H9 (cell line): ENCODE results near the gene DACT3. TPM values are rescaled to one million over a fixed set of nuclear protein-coding genes. Genes with fewer than 3 reads are reported as not detected.

ENCODE experiments used
- DNase-seq: peaks from one replicate; pipeline ENCODE4 v3.0.0-alpha.2; 2017
- H2AFZ ChIP-seq: one replicate; pipeline ENCODE4 v1.6.1; 2013; ENCODE audit warnings: mild to moderate bottlenecking, low read length, control low read depth, moderate library complexity
- H2AK5ac ChIP-seq: 2 replicates; pipeline ENCODE4 v1.6.1; 2013; ENCODE audit warnings: low read length, control low read depth, mixed read lengths; ENCODE audit not compliant: insufficient read length
- H2BK120ac ChIP-seq: one replicate; pipeline ENCODE4 v1.6.1; 2013; ENCODE audit warnings: low read depth, mild to moderate bottlenecking, low read length, control low read depth, inconsistent platforms; ENCODE audit not compliant: poor library complexity, severe bottlenecking
- H2BK12ac ChIP-seq: 2 replicates; pipeline ENCODE4 v1.6.1; 2013; ENCODE audit warnings: low read length, control low read depth, mixed read lengths, low read depth; ENCODE audit not compliant: insufficient read length
- H2BK15ac ChIP-seq: 2 replicates; pipeline ENCODE4 v1.6.1; 2013; ENCODE audit warnings: low read depth, low read length, control low read depth
- H2BK20ac ChIP-seq: one replicate; pipeline ENCODE4 v1.6.1; 2013; ENCODE audit warnings: low read depth, mild to moderate bottlenecking, low read length, control low read depth, inconsistent platforms; ENCODE audit not compliant: poor library complexity, severe bottlenecking
- H2BK5ac ChIP-seq: 2 replicates; pipeline ENCODE4 v1.6.1; 2013; ENCODE audit warnings: low read length, control low read depth, mixed read lengths; ENCODE audit not compliant: insufficient read length
- H3K14ac ChIP-seq: 2 replicates; pipeline ENCODE4 v1.6.1; 2013; ENCODE audit warnings: low read length, control low read depth; ENCODE audit not compliant: insufficient read depth
- H3K18ac ChIP-seq: 2 replicates; pipeline ENCODE4 v1.6.1; 2013; ENCODE audit warnings: low read depth, mild to moderate bottlenecking, mixed read lengths, low read length, control low read depth; ENCODE audit not compliant: insufficient read length
- H3K23ac ChIP-seq: 2 replicates; pipeline ENCODE4 v1.6.1; 2013; ENCODE audit warnings: low read length, control low read depth, mixed read lengths, low read depth; ENCODE audit not compliant: insufficient read length
- H3K23me2 ChIP-seq: 2 replicates; pipeline ENCODE4 v1.6.1; 2013; ENCODE audit warnings: low read depth, mild to moderate bottlenecking, mixed read lengths, low read length, control low read depth; ENCODE audit not compliant: insufficient read length, poor library complexity, severe bottlenecking
- H3K27ac ChIP-seq: 2 replicates; pipeline ENCODE4 v1.5.1; 2013; ENCODE audit warnings: low read length, control low read depth, mixed read lengths, low read depth; ENCODE audit not compliant: insufficient read length
- H3K27me3 ChIP-seq: 2 replicates; pipeline ENCODE4 v1.6.1; 2013; ENCODE audit warnings: low read length, control low read depth, inconsistent platforms; ENCODE audit not compliant: insufficient read depth
- H3K4ac ChIP-seq: 2 replicates; pipeline ENCODE4 v1.6.1; 2013; ENCODE audit warnings: low read depth, mild to moderate bottlenecking, control low read depth, inconsistent platforms, low read length, moderate library complexity
- H3K4me1 ChIP-seq: 2 replicates; pipeline ENCODE4 v1.6.1; 2013; ENCODE audit warnings: low read length, control low read depth, inconsistent platforms; ENCODE audit not compliant: insufficient read depth
- H3K4me2 ChIP-seq: 2 replicates; pipeline ENCODE4 v1.6.1; 2013; ENCODE audit warnings: low read length, control low read depth, mixed read lengths; ENCODE audit not compliant: insufficient read length, insufficient read depth
- H3K56ac ChIP-seq: 2 replicates; pipeline ENCODE4 v1.6.1; 2013; ENCODE audit warnings: low read depth, mild to moderate bottlenecking, mixed read lengths, low read length, control low read depth; ENCODE audit not compliant: insufficient read length
- H3K79me1 ChIP-seq: 2 replicates; pipeline ENCODE4 v1.6.1; 2013; ENCODE audit warnings: low read depth, mild to moderate bottlenecking, moderate library complexity, low read length, control low read depth, inconsistent platforms; ENCODE audit not compliant: insufficient read depth, poor library complexity, severe bottlenecking
- H3K79me2 ChIP-seq: 2 replicates; pipeline ENCODE4 v1.6.1; 2013; ENCODE audit warnings: low read length, control low read depth, inconsistent platforms; ENCODE audit not compliant: insufficient read depth
- H3K9ac ChIP-seq: 2 replicates; pipeline ENCODE4 v1.6.1; 2013; ENCODE audit warnings: low read length, control low read depth, mixed read lengths; ENCODE audit not compliant: insufficient read length; ENCODE audit errors: extremely low read depth
- H3K9me3 ChIP-seq: one replicate; pipeline ENCODE4 v1.6.1; 2013; ENCODE audit warnings: low read depth, low read length, inconsistent platforms; ENCODE audit not compliant: control insufficient read depth
- H3T11ph ChIP-seq: one replicate; pipeline ENCODE4 v1.6.1; 2013; ENCODE audit warnings: mild to moderate bottlenecking, low read length, control low read depth, inconsistent platforms
- H4K20me1 ChIP-seq: one replicate; pipeline ENCODE4 v1.6.1; 2013; ENCODE audit not compliant: control insufficient read depth, insufficient read length, insufficient read depth
- H4K5ac ChIP-seq: 2 replicates; pipeline ENCODE4 v1.6.1; 2013; ENCODE audit warnings: low read depth, mild to moderate bottlenecking, mixed read lengths, low read length, control low read depth; ENCODE audit not compliant: insufficient read length
- H4K8ac ChIP-seq: replicated peaks from 2 replicates; pipeline ENCODE4 v1.6.1; 2013; ENCODE audit warnings: low read length, control low read depth, mixed read lengths, low read depth; ENCODE audit not compliant: insufficient read length
- H4K91ac ChIP-seq: 2 replicates; pipeline ENCODE4 v1.6.1; 2013; ENCODE audit warnings: low read depth, mild to moderate bottlenecking, moderate library complexity, mixed read lengths, low read length, control low read depth; ENCODE audit not compliant: insufficient read length
- H3K27ac Mint-ChIP-seq, 3 experiments: 2 replicates in 2 of 3; 3 replicates in 1 of 3; pipeline ENCODE4 v1.8.0; 2020 to 2021; ENCODE audit warnings: mixed read lengths in 3 of 3, mild to moderate bottlenecking in 1 of 3, moderate library complexity in 1 of 3
- H3K27me3 Mint-ChIP-seq: 2 replicates; pipeline ENCODE4 v1.8.0; 2021; ENCODE audit warnings: low read depth, mild to moderate bottlenecking, moderate library complexity, mixed read lengths
- H3K36me3 Mint-ChIP-seq, 3 experiments: 2 replicates in 2 of 3; 3 replicates in 1 of 3; pipeline ENCODE4 v1.8.0; 2020 to 2021; ENCODE audit warnings: low read depth in 3 of 3, mixed read lengths in 3 of 3; ENCODE audit not compliant: insufficient read depth in 1 of 3
- H3K4me1 Mint-ChIP-seq, 2 experiments: 2 replicates each; pipeline ENCODE4 v1.8.0; 2020; ENCODE audit warnings: mixed read lengths in 2 of 2
- H3K4me3 Mint-ChIP-seq, 2 experiments: 2 replicates in 1 of 2; 3 replicates in 1 of 2; pipeline ENCODE4 v1.8.0; 2020 to 2021; ENCODE audit warnings: mild to moderate bottlenecking in 2 of 2, mixed read lengths in 2 of 2, moderate library complexity in 1 of 2
- H3K9me3 Mint-ChIP-seq, 2 experiments: 2 replicates in 1 of 2; 3 replicates in 1 of 2; pipeline ENCODE4 v1.8.0; 2020; ENCODE audit warnings: mild to moderate bottlenecking in 2 of 2, mixed read lengths in 2 of 2, moderate library complexity in 1 of 2
- WGBS: extraction: QIAGEN DNeasy Blood & Tissue Kit; methylation state at CpG from one replicate; pipeline ENCODE4 v1.1.7; 2013; ENCODE audit warnings: missing lambda C conversion rate, low lambda C conversion rate, mixed read lengths; ENCODE audit not compliant: insufficient read length; ENCODE audit errors: extremely low coverage; 5-methylcytosine and 5-hydroxymethylcytosine counted together
- total RNA-seq: library from RNA; stranded (reverse); gene quantifications from 2 replicates; pipeline ENCODE4 v1.2.1, GENCODE V29; 2021
- TF ChIP-seq, protein P1 (sequence below): fragments of 200-600 bp; sonication (generic); conservative IDR thresholded peaks from 3 replicates; pipeline ENCODE4 v1.8.0; 2021; ENCODE audit warnings: antibody characterized with exemption, mild to moderate bottlenecking

DACT3 gene
- total RNA-seq, 1 experiment from 2014 or later = 0.87 TPM

DNA sequence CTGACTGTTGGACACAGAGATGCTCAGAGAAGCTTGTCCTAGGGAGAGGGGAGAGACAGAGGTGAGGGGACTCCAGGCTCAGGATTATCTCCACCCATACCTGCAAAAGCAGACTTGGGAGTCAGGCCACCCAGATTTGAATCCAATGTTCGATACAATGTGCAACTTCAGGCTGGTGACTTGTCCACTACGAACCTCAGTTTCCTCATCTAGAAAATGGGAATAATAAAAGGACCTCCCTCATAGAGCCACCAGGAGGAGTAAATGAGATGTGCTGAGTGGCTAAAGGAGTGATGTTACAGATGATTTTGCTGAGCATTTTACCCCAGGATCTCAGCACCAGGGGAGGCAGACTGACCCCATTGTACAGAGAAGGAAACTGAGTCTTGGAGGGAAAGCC is 31.0 kb upstream of the DACT3 start:
- Mint-ChIP-seq H3K27ac (no peak overlapping the region), H3K4me3 (no peak overlapping the region), H3K36me3 (peaks cover 73 to 96% (median 94%) of the 10 kb centered on the region in 3 experiments), H3K27me3 (no peaks in the 10 kb centered on the region), H3K9me3 (no peaks in the 10 kb centered on the region; a peak in 1 of 5 replicates), H3K4me1 (peaks cover 6 to 8% of the 10 kb centered on the region in 2 experiments)
- TF ChIP-seq, protein P1, sequence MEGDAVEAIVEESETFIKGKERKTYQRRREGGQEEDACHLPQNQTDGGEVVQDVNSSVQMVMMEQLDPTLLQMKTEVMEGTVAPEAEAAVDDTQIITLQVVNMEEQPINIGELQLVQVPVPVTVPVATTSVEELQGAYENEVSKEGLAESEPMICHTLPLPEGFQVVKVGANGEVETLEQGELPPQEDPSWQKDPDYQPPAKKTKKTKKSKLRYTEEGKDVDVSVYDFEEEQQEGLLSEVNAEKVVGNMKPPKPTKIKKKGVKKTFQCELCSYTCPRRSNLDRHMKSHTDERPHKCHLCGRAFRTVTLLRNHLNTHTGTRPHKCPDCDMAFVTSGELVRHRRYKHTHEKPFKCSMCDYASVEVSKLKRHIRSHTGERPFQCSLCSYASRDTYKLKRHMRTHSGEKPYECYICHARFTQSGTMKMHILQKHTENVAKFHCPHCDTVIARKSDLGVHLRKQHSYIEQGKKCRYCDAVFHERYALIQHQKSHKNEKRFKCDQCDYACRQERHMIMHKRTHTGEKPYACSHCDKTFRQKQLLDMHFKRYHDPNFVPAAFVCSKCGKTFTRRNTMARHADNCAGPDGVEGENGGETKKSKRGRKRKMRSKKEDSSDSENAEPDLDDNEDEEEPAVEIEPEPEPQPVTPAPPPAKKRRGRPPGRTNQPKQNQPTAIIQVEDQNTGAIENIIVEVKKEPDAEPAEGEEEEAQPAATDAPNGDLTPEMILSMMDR = no peak
- H3K4me1 ChIP-seq = no peaks in the 10 kb centered on the region
- WGBS = no CpG with 5 or more reads among the region's 2 CpGs
- H2BK5ac ChIP-seq = no peak overlapping the region
- H4K8ac ChIP-seq = no peak overlapping the region
- no peak overlapping the region for H2AFZ ChIP-seq
- H3K23ac ChIP-seq = no peak overlapping the region
- no peak overlapping the region for H4K91ac ChIP-seq
- H4K5ac ChIP-seq = no peak overlapping the region
- no peak overlapping the region for H3T11ph ChIP-seq
- H3K4ac ChIP-seq = no peak overlapping the region
- DNase-seq = no peak
- H2BK20ac ChIP-seq = no peak overlapping the region
- H3K23me2 ChIP-seq = no peaks in the 10 kb centered on the region
- H3K27ac ChIP-seq = no peak overlapping the region
- no peaks in the 10 kb centered on the region for H3K79me1 ChIP-seq
- no peaks in the 10 kb centered on the region for H3K27me3 ChIP-seq
- no peak overlapping the region for H3K9ac ChIP-seq
- no peak overlapping the region for H2BK120ac ChIP-seq
- no peaks in the 10 kb centered on the region for H3K79me2 ChIP-seq
- no peak overlapping the region for H2BK15ac ChIP-seq
- no peak overlapping the region for H2AK5ac ChIP-seq
- no peak overlapping the region for H3K14ac ChIP-seq
- H3K56ac ChIP-seq = no peak overlapping the region
- H3K18ac ChIP-seq = no peak overlapping the region
- H3K9me3 ChIP-seq = no peaks in the 10 kb centered on the region
- H3K4me2 ChIP-seq = no peak overlapping the region
- H2BK12ac ChIP-seq = no peak overlapping the region
- H4K20me1 ChIP-seq = no peaks in the 10 kb centered on the region
